Dermis blood vessel endothelial cell (primary cell): ENCODE data around the gene GPR162. TPM values are rescaled to one million over a fixed set of nuclear protein-coding genes. Genes with fewer than 3 reads are reported as not detected.

ENCODE experiments used
- DNase-seq: peaks from one replicate; pipeline ENCODE4 v3.0.0; 2010
- total RNA-seq: library from RNA; depleted of rRNA; stranded (reverse); fragments of >200 nt; gene quantifications from 2 replicates; pipeline ENCODE4 v1.2.3, GENCODE V29; 2014

The GPR162 gene
- total RNA-seq, 1 donor from 2014 or later: 1.9 TPM

GRCh38 chr12:6787309-6787708, 34.3 kb upstream of the GPR162 start:
- DNase-seq: no peak

- no peak for DNase-seq
These were observed 32.4 kb upstream of the GPR162 start, which contains the start of gene CD4 for GRCh38 chr12:6788972-6789924. Gene CD4 (plus strand): TSS chr12:6789528. CDS start chr12:6800139, 10,611 bp downstream.

DNA sequence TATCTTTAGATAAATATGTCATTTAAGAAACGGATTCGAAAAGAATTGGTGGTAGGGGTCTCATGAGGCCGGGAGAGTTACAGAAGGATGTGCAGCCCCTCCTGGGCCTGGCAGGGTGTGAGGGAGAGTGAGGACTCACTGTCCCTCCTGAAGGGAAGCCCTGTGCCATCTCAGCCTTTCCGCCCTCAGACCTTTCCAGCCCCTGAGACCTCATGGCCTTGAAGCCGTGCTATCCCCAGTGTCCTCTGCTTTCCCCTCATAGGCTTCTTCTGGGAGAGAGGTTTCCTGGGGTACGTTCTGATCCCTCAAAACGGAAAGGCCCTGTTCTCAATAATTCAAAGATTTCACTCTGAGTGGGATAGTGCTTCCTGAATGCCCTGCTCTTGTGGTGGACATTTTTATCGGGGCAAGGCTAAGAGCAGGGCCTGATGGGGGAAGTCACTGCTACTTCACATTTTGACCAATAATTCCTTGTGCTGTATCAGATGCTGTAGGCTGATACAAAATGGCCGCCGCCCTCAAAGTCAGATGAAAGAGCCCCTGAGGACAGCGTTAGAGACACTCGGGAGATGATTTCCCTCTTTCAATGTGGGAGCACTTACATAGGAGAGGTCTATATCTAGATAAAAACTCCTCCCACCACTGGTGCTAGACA, 31.0 kb upstream of the GPR162 start:
- DNase-seq: no peak

- DNase-seq: no peak
These were observed 29.6 kb upstream of the GPR162 start for GRCh38 chr12:6791931-6792520.

GRCh38 chr12:6792522-6793201, 29.0 kb upstream of the GPR162 start:
- no peak for DNase-seq

DNA sequence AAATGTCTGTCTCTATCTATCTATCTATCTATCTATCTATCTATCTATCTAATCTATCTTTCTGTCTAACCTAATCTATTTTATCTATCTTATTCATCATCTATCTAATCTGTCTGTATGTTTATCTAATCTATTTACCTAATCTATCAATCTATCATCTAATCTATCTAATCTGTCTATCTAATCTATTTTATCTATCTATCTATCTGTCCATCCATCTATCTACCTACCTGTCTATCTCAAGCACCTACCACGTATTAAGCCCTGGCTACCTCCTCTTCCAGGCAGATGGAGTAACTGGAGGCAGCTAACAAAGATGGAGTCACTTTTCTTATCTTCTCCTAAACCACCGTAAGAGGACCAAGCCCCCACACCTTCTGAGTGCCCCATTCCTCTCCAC, 26.5 kb upstream of the GPR162 start:
- DNase-seq: no peak

- DNase-seq: no peak
These were observed 25.0 kb upstream of the GPR162 start for GRCh38 chr12:6796576-6796975.

- DNase-seq: no peak
These were observed 22.5 kb upstream of the GPR162 start for GRCh38 chr12:6799147-6799546.

GRCh38 chr12:6807170-6807569, 14.5 kb upstream of the GPR162 start:
- no peak for DNase-seq

DNA sequence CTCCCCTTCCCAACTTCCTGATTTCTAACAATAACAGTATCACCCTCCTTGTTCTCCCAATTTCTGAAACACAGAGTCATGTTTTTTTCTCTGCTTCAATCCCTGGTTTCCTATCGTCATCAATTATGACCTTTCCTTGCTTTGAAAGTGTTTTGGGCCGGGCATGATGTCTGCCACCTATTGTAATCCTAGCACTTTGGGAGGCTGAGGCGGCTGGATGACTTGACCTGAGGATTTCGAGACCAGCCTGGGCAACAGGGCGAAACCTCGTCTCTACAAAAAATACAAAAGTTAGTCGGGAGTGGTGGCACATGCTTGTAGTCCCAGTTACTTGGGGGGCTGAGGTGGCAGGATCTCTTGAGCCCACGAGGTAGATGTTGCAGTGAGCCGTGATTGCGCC, 12.6 kb upstream of the GPR162 start:
- DNase-seq: no peak

DNA sequence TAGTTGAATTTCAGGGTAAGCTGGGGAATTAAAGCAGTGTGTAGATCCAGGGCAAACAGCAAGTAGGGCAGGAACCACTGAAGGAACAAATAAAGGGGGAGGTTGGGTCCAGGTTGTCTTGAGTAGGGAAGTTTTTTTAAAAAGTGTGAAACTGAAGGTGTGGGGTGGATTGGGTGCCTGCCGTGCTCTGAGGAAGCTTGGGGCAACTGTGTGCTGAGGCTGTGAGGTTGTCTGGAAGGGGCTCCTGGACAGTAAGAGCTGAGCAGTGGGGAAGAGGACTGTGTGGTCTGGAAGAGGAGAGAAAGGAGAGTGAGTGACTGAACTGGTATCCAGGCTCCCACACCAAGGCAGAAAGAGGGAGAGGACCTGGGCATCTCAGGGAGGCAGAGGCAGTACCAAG, 10.9 kb upstream of the GPR162 start:
- no peak for DNase-seq

DNA sequence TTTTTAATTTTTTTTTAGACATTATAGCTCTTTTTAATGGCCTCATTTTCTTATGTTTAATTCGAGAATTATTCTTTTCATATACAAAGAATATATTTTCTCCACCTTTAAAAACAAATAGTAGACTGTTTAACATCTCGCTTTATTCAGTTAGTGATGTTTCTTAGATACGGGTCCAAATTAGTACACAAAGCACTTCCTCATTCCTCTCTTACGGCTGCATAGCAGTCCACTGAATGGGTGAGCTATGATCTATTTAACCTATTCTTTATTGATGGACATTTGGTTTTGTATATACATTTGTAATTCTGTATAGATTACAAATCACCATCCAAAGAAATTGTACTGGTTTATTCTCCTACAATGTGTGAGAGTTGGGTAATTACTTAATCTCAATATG, 8.3 kb upstream of the GPR162 start:
- no peak for DNase-seq

DNA sequence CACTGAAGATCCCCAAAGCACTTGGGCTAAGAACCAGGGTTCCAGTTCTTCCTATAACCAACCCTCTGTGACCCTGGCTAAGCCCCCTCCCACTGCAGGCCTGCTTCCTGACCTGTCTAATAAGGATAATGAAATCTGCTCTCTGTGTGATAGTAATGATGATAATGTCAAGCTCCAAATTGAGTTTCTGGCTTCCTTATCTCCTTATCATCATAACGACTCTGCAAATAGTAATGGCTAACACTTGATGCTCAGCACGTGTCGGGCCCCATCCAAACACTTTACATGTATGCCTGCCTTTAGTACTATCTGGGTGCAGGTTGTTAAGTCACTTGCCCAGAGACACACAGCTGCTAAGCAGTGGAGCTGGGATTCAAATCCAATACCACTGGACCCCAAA, 5.0 kb upstream of the GPR162 start:
- DNase-seq: no peak

DNA sequence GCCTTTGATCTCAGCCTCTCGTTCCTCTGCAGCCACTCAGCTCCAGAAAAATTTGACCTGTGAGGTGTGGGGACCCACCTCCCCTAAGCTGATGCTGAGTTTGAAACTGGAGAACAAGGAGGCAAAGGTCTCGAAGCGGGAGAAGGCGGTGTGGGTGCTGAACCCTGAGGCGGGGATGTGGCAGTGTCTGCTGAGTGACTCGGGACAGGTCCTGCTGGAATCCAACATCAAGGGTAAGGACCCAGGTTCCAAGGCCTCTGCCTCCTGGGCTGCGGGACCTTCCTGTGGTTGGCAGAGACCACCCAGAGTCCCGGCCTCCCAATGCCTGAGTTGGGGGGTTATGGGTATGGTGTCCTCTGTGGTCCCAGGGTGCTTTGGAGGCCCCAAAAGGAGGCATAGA, 4.5 kb upstream of the GPR162 start:
- no peak for DNase-seq

DNA sequence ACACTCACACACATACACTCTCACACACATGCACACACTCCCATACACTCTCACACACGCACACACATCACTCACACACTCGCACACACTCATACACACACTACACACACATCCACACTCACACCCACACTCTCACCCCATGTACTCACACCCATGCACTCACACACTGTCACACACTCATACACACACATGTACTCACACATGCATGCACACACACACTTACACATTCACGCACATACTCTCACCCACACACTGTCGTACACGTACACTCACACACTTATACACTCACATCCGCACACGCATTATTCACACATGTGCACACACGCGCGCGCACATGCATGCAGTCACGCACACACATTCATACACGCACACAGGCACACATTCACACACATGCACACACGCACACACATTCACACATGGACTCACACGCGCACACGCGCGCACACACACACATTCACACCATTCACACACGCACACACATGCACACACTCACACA, 3.9 kb upstream of the GPR162 start:
- no peak for DNase-seq

GRCh38 chr12:6818222-6818621, 3.4 kb upstream of the GPR162 start:
- DNase-seq: no peak

DNA sequence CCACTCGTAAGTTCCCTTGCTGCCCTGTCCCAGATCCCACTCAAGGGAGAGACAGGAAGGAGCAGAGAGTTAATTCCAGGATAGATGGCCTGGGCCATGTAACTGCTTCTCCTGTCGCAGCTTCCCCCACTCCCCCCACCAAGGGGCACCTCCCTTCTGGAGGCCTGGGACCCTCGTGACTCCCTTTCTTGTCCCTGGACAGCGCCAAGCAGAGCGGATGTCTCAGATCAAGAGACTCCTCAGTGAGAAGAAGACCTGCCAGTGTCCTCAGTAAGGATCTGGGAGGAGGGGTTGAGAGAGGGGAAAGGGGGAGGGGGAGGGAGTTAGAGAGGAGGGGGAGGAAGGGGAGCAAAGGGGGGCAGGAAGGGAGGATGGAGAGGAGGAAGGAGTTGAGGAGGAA, 3.0 kb upstream of the GPR162 start:
- no peak for DNase-seq

DNA sequence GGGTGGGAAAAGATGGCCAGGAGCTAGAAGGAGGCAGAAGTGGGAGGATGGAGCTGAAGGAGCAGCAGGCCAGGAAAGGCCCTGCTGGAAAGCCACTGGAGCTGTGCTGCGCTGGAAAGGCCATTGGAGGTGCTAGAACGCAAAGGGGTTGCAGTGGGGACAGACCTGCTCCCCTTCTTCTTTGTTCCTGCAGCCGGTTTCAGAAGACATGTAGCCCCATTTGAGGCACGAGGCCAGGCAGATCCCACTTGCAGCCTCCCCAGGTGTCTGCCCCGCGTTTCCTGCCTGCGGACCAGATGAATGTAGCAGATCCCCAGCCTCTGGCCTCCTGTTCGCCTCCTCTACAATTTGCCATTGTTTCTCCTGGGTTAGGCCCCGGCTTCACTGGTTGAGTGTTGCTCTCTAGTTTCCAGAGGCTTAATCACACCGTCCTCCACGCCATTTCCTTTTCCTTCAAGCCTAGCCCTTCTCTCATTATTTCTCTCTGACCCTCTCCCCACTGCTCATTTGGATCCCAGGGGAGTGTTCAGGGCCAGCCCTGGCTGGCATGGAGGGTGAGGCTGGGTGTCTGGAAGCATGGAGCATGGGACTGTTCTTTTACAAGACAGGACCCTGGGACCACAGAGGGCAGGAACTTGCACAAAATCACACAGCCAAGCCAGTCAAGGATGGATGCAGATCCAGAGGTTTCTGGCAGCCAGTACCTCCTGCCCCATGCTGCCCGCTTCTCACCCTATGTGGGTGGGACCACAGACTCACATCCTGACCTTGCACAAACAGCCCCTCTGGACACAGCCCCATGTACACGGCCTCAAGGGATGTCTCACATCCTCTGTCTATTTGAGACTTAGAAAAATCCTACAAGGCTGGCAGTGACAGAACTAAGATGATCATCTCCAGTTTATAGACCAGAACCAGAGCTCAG, 2.3 kb upstream of the GPR162 start:
- peak; percentile 40 for DNase-seq

- DNase-seq: no peak
These were observed 1.5 kb upstream of the GPR162 start for GRCh38 chr12:6820166-6820565.

DNA sequence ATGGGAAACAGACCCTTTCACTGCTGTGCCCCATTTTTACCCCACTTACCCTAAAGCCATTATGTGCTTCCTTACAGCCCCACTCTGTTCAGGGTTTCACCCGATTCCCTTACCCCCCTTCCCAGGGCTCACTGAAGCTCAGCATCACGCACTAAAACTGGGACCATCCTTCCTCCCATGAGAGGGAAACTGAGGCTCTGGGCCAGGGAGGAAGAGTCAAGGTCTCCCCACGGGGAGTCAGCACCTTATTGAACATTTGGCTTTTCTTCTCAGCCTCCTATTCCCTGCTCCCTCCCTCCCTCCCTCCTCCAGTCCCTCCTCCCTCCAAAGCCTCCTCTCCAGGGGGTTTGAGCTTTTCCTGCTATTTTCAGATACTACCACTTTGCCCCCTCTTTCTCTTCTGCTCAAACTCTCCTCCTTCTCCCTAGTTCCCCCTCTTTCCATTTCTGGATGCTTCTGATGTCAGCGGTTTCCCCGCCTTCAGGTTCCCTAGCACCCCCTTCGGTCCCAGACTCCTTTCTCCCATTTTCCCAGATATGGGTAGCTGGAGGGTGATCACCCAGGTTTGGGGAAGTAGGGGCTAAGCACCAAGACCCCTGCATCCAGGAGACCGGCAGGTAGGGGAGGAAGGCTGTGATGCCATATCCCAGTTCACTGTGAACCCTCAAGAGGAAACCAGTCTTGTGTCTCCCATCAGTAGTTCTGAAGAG, 960 bp downstream of the GPR162 start:
- no peak for DNase-seq
